HL-60 (cell line): Measurements from ENCODE around the gene ACADS.

Source experiments
- DNase-seq, 2 experiments: peaks; one replicate each; pipeline ENCODE4 v3.0.0-alpha.2; 2010 to 2020; ENCODE audit warnings: low read depth in 1 of 2, low spot score in 1 of 2
- H3K27ac ChIP-seq: fragments of 250-450 bp; sonication (Bioruptor Pico); replicated peaks from 2 replicates; pipeline ENCODE4 v1.5.1; 2020; ENCODE audit warnings: mild to moderate bottlenecking, moderate library complexity
- H3K27me3 ChIP-seq: fragments of 250-450 bp; sonication (Bioruptor Pico); 2 replicates; pipeline ENCODE4 v1.5.1; 2021; ENCODE audit warnings: mild to moderate bottlenecking, moderate library complexity; ENCODE audit not compliant: insufficient read depth, poor library complexity, severe bottlenecking
- H3K4me3 ChIP-seq: replicated peaks from 2 replicates; pipeline ENCODE4 v1.5.1; 2011; ENCODE audit warnings: mild to moderate bottlenecking, control low read depth, low read length; ENCODE audit not compliant: insufficient read depth
- GABPA ChIP-seq: IDR thresholded peaks from 2 replicates; pipeline ENCODE4 v1.6.1; 2012; ENCODE audit warnings: low read depth
- POLR2AphosphoS5 ChIP-seq: IDR thresholded peaks from 2 replicates; pipeline ENCODE4 v1.6.1; 2012; ENCODE audit warnings: low read depth
- SPI1 ChIP-seq: IDR thresholded peaks from 2 replicates; pipeline ENCODE4 v1.6.1; 2012; ENCODE audit warnings: low read depth, mild to moderate bottlenecking, borderline replicate concordance
- TF ChIP-seq, protein P1 (sequence below): IDR thresholded peaks from 2 replicates; pipeline ENCODE4 v1.6.1; 2012; ENCODE audit warnings: low read depth; ENCODE audit not compliant: insufficient replicate concordance
- TF ChIP-seq, protein P2 (sequence below): IDR thresholded peaks from one replicate; pipeline ENCODE4 v1.5.1; 2011; ENCODE audit warnings: low read length, control low read depth, inconsistent platforms; ENCODE audit not compliant: insufficient read depth

ACADS gene

DNA sequence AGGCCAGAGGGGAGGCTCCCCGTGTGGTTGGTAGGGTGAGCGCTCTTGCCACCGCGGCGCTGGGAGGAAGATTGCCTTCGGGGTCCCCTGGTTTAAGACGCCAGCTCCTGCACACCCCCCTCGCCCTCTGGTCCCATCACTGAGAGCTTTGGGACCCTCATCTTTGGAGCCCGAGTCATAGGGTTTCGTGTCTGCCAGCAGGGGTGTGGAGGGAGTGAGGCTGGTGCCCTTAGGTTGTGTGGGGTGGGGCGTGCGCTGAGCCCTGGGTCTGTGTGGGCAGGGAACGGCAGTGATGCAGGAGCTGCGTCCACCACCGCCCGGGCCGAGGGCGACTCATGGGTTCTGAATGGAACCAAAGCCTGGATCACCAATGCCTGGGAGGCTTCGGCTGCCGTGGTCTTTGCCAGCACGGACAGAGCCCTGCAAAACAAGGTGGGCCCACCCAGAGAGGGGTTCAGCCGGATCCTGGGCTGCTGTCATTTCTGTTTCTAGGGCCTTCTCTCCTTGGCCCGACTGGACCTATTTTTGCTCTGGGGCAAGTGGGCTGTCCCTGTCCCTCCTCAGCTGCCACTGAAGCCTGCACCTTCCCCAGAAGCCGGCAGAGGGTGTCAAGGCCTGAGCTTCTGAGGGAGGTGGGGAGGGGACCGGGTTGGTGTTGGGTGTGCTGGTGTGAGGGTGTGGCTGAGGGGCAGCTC, 12.1 kb downstream of the ACADS start:
- no peak overlapping the region for H3K4me3 ChIP-seq
- DNase-seq: no peak
- H3K27ac ChIP-seq: no peak overlapping the region
- no peaks in the 10 kb centered on the region for H3K27me3 ChIP-seq
- TF ChIP-seq POLR2AphosphoS5: no peak
- TF ChIP-seq SPI1: no peak
- TF ChIP-seq, protein P1, sequence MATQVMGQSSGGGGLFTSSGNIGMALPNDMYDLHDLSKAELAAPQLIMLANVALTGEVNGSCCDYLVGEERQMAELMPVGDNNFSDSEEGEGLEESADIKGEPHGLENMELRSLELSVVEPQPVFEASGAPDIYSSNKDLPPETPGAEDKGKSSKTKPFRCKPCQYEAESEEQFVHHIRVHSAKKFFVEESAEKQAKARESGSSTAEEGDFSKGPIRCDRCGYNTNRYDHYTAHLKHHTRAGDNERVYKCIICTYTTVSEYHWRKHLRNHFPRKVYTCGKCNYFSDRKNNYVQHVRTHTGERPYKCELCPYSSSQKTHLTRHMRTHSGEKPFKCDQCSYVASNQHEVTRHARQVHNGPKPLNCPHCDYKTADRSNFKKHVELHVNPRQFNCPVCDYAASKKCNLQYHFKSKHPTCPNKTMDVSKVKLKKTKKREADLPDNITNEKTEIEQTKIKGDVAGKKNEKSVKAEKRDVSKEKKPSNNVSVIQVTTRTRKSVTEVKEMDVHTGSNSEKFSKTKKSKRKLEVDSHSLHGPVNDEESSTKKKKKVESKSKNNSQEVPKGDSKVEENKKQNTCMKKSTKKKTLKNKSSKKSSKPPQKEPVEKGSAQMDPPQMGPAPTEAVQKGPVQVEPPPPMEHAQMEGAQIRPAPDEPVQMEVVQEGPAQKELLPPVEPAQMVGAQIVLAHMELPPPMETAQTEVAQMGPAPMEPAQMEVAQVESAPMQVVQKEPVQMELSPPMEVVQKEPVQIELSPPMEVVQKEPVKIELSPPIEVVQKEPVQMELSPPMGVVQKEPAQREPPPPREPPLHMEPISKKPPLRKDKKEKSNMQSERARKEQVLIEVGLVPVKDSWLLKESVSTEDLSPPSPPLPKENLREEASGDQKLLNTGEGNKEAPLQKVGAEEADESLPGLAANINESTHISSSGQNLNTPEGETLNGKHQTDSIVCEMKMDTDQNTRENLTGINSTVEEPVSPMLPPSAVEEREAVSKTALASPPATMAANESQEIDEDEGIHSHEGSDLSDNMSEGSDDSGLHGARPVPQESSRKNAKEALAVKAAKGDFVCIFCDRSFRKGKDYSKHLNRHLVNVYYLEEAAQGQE: no peak
- TF ChIP-seq GABPA: no peak
- TF ChIP-seq, protein P2, sequence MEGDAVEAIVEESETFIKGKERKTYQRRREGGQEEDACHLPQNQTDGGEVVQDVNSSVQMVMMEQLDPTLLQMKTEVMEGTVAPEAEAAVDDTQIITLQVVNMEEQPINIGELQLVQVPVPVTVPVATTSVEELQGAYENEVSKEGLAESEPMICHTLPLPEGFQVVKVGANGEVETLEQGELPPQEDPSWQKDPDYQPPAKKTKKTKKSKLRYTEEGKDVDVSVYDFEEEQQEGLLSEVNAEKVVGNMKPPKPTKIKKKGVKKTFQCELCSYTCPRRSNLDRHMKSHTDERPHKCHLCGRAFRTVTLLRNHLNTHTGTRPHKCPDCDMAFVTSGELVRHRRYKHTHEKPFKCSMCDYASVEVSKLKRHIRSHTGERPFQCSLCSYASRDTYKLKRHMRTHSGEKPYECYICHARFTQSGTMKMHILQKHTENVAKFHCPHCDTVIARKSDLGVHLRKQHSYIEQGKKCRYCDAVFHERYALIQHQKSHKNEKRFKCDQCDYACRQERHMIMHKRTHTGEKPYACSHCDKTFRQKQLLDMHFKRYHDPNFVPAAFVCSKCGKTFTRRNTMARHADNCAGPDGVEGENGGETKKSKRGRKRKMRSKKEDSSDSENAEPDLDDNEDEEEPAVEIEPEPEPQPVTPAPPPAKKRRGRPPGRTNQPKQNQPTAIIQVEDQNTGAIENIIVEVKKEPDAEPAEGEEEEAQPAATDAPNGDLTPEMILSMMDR: no peak

DNA sequence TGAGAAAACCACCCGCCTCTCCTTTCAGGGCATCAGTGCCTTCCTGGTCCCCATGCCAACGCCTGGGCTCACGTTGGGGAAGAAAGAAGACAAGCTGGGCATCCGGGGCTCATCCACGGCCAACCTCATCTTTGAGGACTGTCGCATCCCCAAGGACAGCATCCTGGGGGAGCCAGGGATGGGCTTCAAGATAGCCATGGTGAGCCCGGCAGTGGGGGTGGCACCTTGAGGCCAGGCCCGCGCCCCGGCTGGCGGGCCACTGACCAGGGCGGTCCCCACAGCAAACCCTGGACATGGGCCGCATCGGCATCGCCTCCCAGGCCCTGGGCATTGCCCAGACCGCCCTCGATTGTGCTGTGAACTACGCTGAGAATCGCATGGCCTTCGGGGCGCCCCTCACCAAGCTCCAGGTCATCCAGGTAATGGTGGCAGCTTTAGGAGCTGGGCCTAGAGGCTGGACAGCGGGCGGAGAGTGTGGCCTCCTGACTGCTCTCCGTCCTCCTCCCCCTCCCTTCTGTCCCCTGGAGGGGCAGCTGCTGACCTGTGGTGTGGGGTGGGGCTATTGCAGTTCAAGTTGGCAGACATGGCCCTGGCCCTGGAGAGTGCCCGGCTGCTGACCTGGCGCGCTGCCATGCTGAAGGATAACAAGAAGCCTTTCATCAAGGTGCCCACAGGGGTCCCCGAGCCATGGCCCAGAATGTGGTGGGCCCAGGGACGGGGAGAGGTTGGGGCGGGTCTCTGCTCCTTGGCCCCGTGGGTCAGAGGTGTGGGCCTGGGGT, 12.8 kb downstream of the ACADS start:
- DNase-seq: no peak
- H3K27ac ChIP-seq: no peak overlapping the region
- TF ChIP-seq, protein P1: no peak
- TF ChIP-seq GABPA (no peak), SPI1 (no peak)
- TF ChIP-seq, protein P2: no peak
- H3K4me3 ChIP-seq: no peak overlapping the region
- no peaks in the 10 kb centered on the region for H3K27me3 ChIP-seq

DNA sequence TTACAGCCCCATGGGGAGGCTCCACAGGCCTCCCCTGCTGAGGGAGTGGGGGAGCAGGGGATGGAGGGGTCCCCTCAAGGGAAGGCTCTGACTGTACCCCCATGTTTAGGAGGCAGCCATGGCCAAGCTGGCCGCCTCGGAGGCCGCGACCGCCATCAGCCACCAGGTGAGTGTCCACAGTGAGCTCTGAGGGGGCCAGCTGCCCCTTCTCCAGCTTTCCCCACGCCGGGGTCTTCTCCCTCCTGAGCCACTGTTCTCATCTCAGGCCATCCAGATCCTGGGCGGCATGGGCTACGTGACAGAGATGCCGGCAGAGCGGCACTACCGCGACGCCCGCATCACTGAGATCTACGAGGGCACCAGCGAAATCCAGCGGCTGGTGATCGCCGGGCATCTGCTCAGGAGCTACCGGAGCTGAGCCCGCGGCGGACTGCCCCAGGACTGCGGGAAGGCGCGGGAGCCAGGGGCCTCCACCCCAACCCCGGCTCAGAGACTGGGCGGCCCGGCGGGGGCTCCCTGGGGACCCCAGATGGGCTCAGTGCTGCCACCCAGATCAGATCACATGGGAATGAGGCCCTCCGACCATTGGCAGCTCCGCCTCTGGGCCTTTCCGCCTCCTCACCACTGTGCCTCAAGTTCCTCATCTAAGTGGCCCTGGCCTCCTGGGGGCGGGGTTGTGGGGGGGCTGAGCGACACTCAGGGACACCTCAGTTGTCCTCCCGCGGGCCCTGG, 13.6 kb downstream of the ACADS start:
- Histone ChIP-seq H3K27me3 (no peaks in the 10 kb centered on the region), H3K27ac (no peak overlapping the region)
- TF ChIP-seq, protein P2: no peak
- TF ChIP-seq SPI1: no peak
- TF ChIP-seq, protein P1: no peak
- no peak for TF ChIP-seq POLR2AphosphoS5
- TF ChIP-seq GABPA: no peak

More for the DNA sequence above, 13.6 kb downstream of the ACADS start:
- no peak overlapping the region for H3K4me3 ChIP-seq
- DNase-seq: no peak
